Keratinocyte (primary cell): ENCODE results near the gene ZMYND8. TPM values are rescaled to one million over a fixed set of nuclear protein-coding genes. Genes with fewer than 3 reads are reported as not detected.

Source experiments
- DNase-seq: peaks from one replicate; pipeline ENCODE4 v3.0.0-alpha.2; 2011; ENCODE audit warnings: low read depth, missing footprints, low spot score
- FAIRE-seq: peaks from 2 replicates; lab custom pipeline; 2011; peaks lifted over from hg19 to GRCh38; lab: Jason Lieb, UNC
- H2AFZ ChIP-seq: 2 replicates; pipeline ENCODE4 v1.6.0; 2012; ENCODE audit warnings: low read length, control low read depth, inconsistent platforms; ENCODE audit not compliant: control insufficient read depth
- H3K27ac ChIP-seq: 2 replicates; pipeline ENCODE4 v1.5.1; 2011; ENCODE audit warnings: low read length; ENCODE audit not compliant: control insufficient read depth, insufficient read depth
- H3K27me3 ChIP-seq: 3 replicates; pipeline ENCODE4 v1.6.0; 2011; ENCODE audit warnings: low read length; ENCODE audit not compliant: control insufficient read depth, insufficient read depth; ENCODE audit errors: extremely low read depth
- H3K36me3 ChIP-seq, 2 experiments: 2 replicates in 1 of 2; 3 replicates in 1 of 2; pipeline ENCODE4 v1.5.1; 2011; ENCODE audit warnings: low read length in 2 of 2, mild to moderate bottlenecking in 1 of 2; ENCODE audit not compliant: control insufficient read depth in 2 of 2, insufficient read depth in 2 of 2; ENCODE audit errors: extremely low read depth in 1 of 2
- H3K4me1 ChIP-seq: 3 replicates; pipeline ENCODE4 v1.5.1; 2011; ENCODE audit warnings: low read length; ENCODE audit not compliant: control insufficient read depth, insufficient read depth; ENCODE audit errors: extremely low read depth
- H3K4me2 ChIP-seq: 3 replicates; pipeline ENCODE4 v1.6.0; 2011; ENCODE audit warnings: low read depth, low read length; ENCODE audit not compliant: control insufficient read depth, insufficient read depth; ENCODE audit errors: extremely low read depth
- H3K4me3 ChIP-seq, 3 experiments: fragments of 200-600 bp in 1 of 3; sonication (generic) in 1 of 3; 2 replicates in 2 of 3; 3 replicates in 1 of 3; pipeline ENCODE4 v1.5.1; 2011 to 2016; ENCODE audit warnings: low read length in 3 of 3, mild to moderate bottlenecking in 3 of 3, control low read depth in 2 of 3, inconsistent platforms in 1 of 3, low read depth in 1 of 3, mixed read lengths in 1 of 3, mixed run types in 1 of 3, moderate library complexity in 1 of 3; ENCODE audit not compliant: control insufficient read depth in 2 of 3, insufficient read depth in 2 of 3; ENCODE audit errors: extremely low read depth in 1 of 3
- H3K79me2 ChIP-seq: 2 replicates; pipeline ENCODE4 v1.6.0; 2012; ENCODE audit warnings: low read length; ENCODE audit not compliant: control insufficient read depth, insufficient read depth
- H3K9ac ChIP-seq: 3 replicates; pipeline ENCODE4 v1.6.0; 2011; ENCODE audit warnings: low read length; ENCODE audit not compliant: control insufficient read depth, insufficient read depth; ENCODE audit errors: extremely low read depth
- H3K9me1 ChIP-seq: 3 replicates; pipeline ENCODE4 v1.6.0; 2011; ENCODE audit warnings: low read length; ENCODE audit not compliant: control insufficient read depth, insufficient read depth; ENCODE audit errors: extremely low read depth
- H3K9me3 ChIP-seq: 2 replicates; pipeline ENCODE4 v1.5.1; 2012; ENCODE audit warnings: low read depth, low read length; ENCODE audit not compliant: control insufficient read depth
- H4K20me1 ChIP-seq: 3 replicates; pipeline ENCODE4 v1.6.0; 2011; ENCODE audit warnings: low read length; ENCODE audit not compliant: control insufficient read depth, insufficient read depth; ENCODE audit errors: extremely low read depth
- CTCF ChIP-seq, 3 experiments: IDR thresholded peaks in 1 of 3; conservative IDR thresholded peaks in 1 of 3; optimal IDR thresholded peaks in 1 of 3; 2 replicates in 2 of 3; 3 replicates in 1 of 3; pipeline versions ENCODE3 to v1.5.1; 2011; ENCODE audit warnings: low read length in 3 of 3, mild to moderate bottlenecking in 3 of 3, moderate library complexity in 2 of 3, control low read depth in 1 of 3, inconsistent platforms in 1 of 3; ENCODE audit not compliant: insufficient read depth in 2 of 3; ENCODE audit errors: extremely low read depth in 1 of 3
- EZH2 ChIP-seq: IDR thresholded peaks from one replicate; pipeline ENCODE4 v1.6.1; 2012; ENCODE audit warnings: inconsistent platforms, mild to moderate bottlenecking, low read length, moderate library complexity
- dilution Hi-C: fragments of 300-500 bp; cut with MboI; formaldehyde crosslinking; loops from one replicate; pipeline ENCODE4 v1.7.0; 2020; ENCODE audit warnings: low sequenced_read_pairs; ENCODE audit not compliant: extremely low pct_ligation_motif_present
- polyA plus RNA-seq, 5 experiments: library from polyadenylated mRNA; depleted of rRNA in 3 of 5; stranded (reverse) in 3 of 5; stranded (forward) in 1 of 5; unstranded in 1 of 5; fragments of >200 nt; gene quantifications; 1 replicate in 1 of 5; 2 replicates in 3 of 5; 3 replicates in 1 of 5; pipeline versions ENCODE4 v1.2.1 to v1.2.3, GENCODE V29; 2011 to 2012; ENCODE audit warnings: missing spikeins in 2 of 5, low read depth in 1 of 5, low replicate concordance in 1 of 5

The ZMYND8 gene
- polyA plus RNA-seq, 1 donor (not counting 4 experiments of a cell fraction or from before 2014, with no cell fraction given): 39.8 TPM

GRCh38 chr20:47335251-47336128, 21.0 kb downstream of the ZMYND8 start:
- dilution Hi-C loops: loop anchor here (10.0 kb wide), 1 partner anchor 61 kb away; no protein-coding TSS in a partner anchor
- no peak overlapping the region for H3K9ac ChIP-seq

GRCh38 chr20:47334022-47334551, 22.4 kb downstream of the ZMYND8 start:
- dilution Hi-C loops: loop anchor here (10.0 kb wide), 1 partner anchor 59 kb away; no protein-coding TSS in a partner anchor
- TF ChIP-seq EZH2 (no peak), CTCF (optimal IDR thresholded peaks at IDR 0.05 in 1 of 3, IDR thresholded peaks at IDR 0.05 in 1 of 3, conservative IDR thresholded peaks at IDR 0.05 in 1 of 3; ENCODE audit: extremely low read depth in 1 of 3, insufficient read depth in 2 of 3, low read length in 3 of 3) (no peak)
- Histone ChIP-seq H3K4me3 (peak overlapping the region; percentile 5 to 61 (median 27)), H4K20me1 (no peaks in the 10 kb centered on the region), H3K9ac (peak overlapping the region; percentile 59), H2AFZ (no peak overlapping the region), H3K79me2 (peaks cover 79% of the 10 kb centered on the region), H3K27me3 (no peaks in the 10 kb centered on the region), H3K9me1 (no peaks in the 10 kb centered on the region), H3K4me2 (peak overlapping the region; percentile 75), H3K9me3 (no peaks in the 10 kb centered on the region), H3K36me3 (peaks cover 10 to 18% of the 10 kb centered on the region in 2 experiments), H3K4me1 (peaks cover 53% of the 10 kb centered on the region), H3K27ac (peak overlapping the region; percentile 69)
- DNase-seq (peak; percentile 85), FAIRE-seq (no peak)

More at GRCh38 chr20:47335251-47336128, 21.0 kb downstream of the ZMYND8 start:
- no peaks in the 10 kb centered on the region for H3K9me1 ChIP-seq
- H3K79me2 ChIP-seq: peaks cover 81% of the 10 kb centered on the region
- TF ChIP-seq EZH2 (no peak), CTCF (optimal IDR thresholded peaks at IDR 0.05 in 1 of 3, IDR thresholded peaks at IDR 0.05 in 1 of 3, conservative IDR thresholded peaks at IDR 0.05 in 1 of 3; ENCODE audit: extremely low read depth in 1 of 3, insufficient read depth in 2 of 3, low read length in 3 of 3) (no peak)
- H3K27me3 ChIP-seq: no peaks in the 10 kb centered on the region
- no peaks in the 10 kb centered on the region for H3K9me3 ChIP-seq
- no peak overlapping the region for H3K4me2 ChIP-seq
- H2AFZ ChIP-seq: no peak overlapping the region
- H4K20me1 ChIP-seq: no peaks in the 10 kb centered on the region
- FAIRE-seq: no peak
- H3K27ac ChIP-seq: peak overlapping the region; percentile 69
- H3K36me3 ChIP-seq: peaks cover 10 to 19% of the 10 kb centered on the region in 2 experiments
- H3K4me3 ChIP-seq: no peak overlapping the region
- no peak for DNase-seq
- H3K4me1 ChIP-seq: peaks cover 40% of the 10 kb centered on the region
